OCI-LY3 (cell line): ENCODE measurements around the gene CCNL1.

ENCODE experiments used
- EZH2phosphoT487 ChIP-seq: fragments of 200-600 bp; shearing (Covaris generic); IDR thresholded peaks from 2 replicates; pipeline ENCODE4 v1.6.1; 2018; ENCODE audit warnings: antibody characterized with exemption, mixed run types, low read depth
- TF ChIP-seq, protein P1 (sequence below): fragments of 200-600, 300-600 bp; sonication (generic); IDR thresholded peaks from 2 replicates; pipeline ENCODE4 v1.5.1; 2014; ENCODE audit warnings: antibody characterized with exemption, low read length, low read depth

GRCh38 chr3:157182879-157183278 is 22.9 kb upstream of the CCNL1 start:
- TF ChIP-seq, protein P1, sequence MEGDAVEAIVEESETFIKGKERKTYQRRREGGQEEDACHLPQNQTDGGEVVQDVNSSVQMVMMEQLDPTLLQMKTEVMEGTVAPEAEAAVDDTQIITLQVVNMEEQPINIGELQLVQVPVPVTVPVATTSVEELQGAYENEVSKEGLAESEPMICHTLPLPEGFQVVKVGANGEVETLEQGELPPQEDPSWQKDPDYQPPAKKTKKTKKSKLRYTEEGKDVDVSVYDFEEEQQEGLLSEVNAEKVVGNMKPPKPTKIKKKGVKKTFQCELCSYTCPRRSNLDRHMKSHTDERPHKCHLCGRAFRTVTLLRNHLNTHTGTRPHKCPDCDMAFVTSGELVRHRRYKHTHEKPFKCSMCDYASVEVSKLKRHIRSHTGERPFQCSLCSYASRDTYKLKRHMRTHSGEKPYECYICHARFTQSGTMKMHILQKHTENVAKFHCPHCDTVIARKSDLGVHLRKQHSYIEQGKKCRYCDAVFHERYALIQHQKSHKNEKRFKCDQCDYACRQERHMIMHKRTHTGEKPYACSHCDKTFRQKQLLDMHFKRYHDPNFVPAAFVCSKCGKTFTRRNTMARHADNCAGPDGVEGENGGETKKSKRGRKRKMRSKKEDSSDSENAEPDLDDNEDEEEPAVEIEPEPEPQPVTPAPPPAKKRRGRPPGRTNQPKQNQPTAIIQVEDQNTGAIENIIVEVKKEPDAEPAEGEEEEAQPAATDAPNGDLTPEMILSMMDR: no peak
- no peak for TF ChIP-seq EZH2phosphoT487
